Endothelial cell of umbilical vein (primary cell): ENCODE results near the gene CLTB. TPM values are rescaled to one million over a fixed set of nuclear protein-coding genes. Genes with fewer than 3 reads are reported as not detected.

Experiments used
- BruUV-seq: library from RNA; stranded (reverse); fragments of 400-500 nt; replicated peaks from 2 replicates; lab custom pipeline; 2021; lab: Mats Ljungman, UMichigan
- CTCF ChIA-PET: fragments of 300-600, 350-600 bp; sonication (Branson Sonifier 250); formaldehyde crosslinking; loops from one replicate; lab custom pipeline; 2021; ENCODE audit warnings: antibody characterized with exemption, inconsistent platforms; lab: Charles Lee
- POLR2A ChIA-PET: fragments of 300-600, 350-600 bp; sonication (Branson Sonifier 250); formaldehyde crosslinking; loops from one replicate; lab custom pipeline; 2021; ENCODE audit warnings: antibody characterized with exemption, inconsistent platforms; lab: Charles Lee
- DNase-seq: peaks from one replicate; pipeline ENCODE4 v3.0.0-alpha.2; 2011; ENCODE audit warnings: low read depth, low spot score
- FAIRE-seq: peaks from 2 replicates; lab custom pipeline; 2011; peaks lifted over from hg19 to GRCh38; lab: Jason Lieb, UNC
- H2AFZ ChIP-seq: 2 replicates; pipeline ENCODE4 v1.6.0; 2012; ENCODE audit warnings: low read depth, low read length, control low read depth, inconsistent platforms
- H3K27ac ChIP-seq: 2 replicates; pipeline ENCODE4 v1.5.1; 2011; ENCODE audit warnings: low read depth, mild to moderate bottlenecking, control low read depth, low read length, moderate library complexity; ENCODE audit not compliant: insufficient read depth
- H3K27me3 ChIP-seq, 2 experiments: 2 replicates each; pipeline versions ENCODE4 v1.6.0 to v1.6.1; 2011; ENCODE audit warnings: low read length in 2 of 2, mixed read lengths in 1 of 2; ENCODE audit not compliant: control insufficient read depth in 2 of 2, insufficient read depth in 2 of 2
- H3K36me3 ChIP-seq, 2 experiments: 2 replicates in 1 of 2; 3 replicates in 1 of 2; pipeline ENCODE4 v1.5.1; 2011; ENCODE audit warnings: low read length in 2 of 2, mild to moderate bottlenecking in 1 of 2, moderate library complexity in 1 of 2; ENCODE audit not compliant: control insufficient read depth in 2 of 2, insufficient read depth in 2 of 2; ENCODE audit errors: extremely low read depth in 1 of 2
- H3K4me1 ChIP-seq: 3 replicates; pipeline ENCODE4 v1.5.1; 2011; ENCODE audit warnings: mild to moderate bottlenecking, low read length; ENCODE audit not compliant: control insufficient read depth, insufficient read depth; ENCODE audit errors: extremely low read depth
- H3K4me2 ChIP-seq: 2 replicates; pipeline ENCODE4 v1.6.1; 2011; ENCODE audit warnings: low read length, control low read depth, mixed read lengths; ENCODE audit not compliant: insufficient read depth
- H3K4me3 ChIP-seq, 3 experiments: fragments of 200-600 bp in 1 of 3; sonication (generic), shearing (Covaris generic) in 1 of 3; replicated peaks in 1 of 3; 2 replicates each; pipeline ENCODE4 v1.5.1; 2011 to 2016; ENCODE audit warnings: control low read depth in 3 of 3, low read length in 3 of 3, mild to moderate bottlenecking in 2 of 3, inconsistent platforms in 1 of 3, low read depth in 1 of 3, moderate library complexity in 1 of 3; ENCODE audit not compliant: insufficient read depth in 1 of 3
- H3K79me2 ChIP-seq: 2 replicates; pipeline ENCODE4 v1.6.0; 2012; ENCODE audit warnings: low read length, inconsistent platforms; ENCODE audit not compliant: control insufficient read depth, insufficient read depth
- H3K9ac ChIP-seq: replicated peaks from 2 replicates; pipeline ENCODE3; 2011; ENCODE audit warnings: low read length, control low read depth; ENCODE audit not compliant: insufficient read depth; ENCODE audit errors: extremely low read depth
- H3K9me1 ChIP-seq: replicated peaks from 3 replicates; pipeline ENCODE4 v1.6.0; 2011; ENCODE audit warnings: mild to moderate bottlenecking, low read length; ENCODE audit not compliant: control insufficient read depth, insufficient read depth; ENCODE audit errors: extremely low read depth
- H3K9me3 ChIP-seq: replicated peaks from 2 replicates; pipeline ENCODE4 v1.5.1; 2012; ENCODE audit warnings: low read length, inconsistent platforms; ENCODE audit not compliant: control insufficient read depth, insufficient read depth
- H4K20me1 ChIP-seq: replicated peaks from 2 replicates; pipeline ENCODE3; 2011; ENCODE audit warnings: mild to moderate bottlenecking, low read length; ENCODE audit not compliant: control insufficient read depth, insufficient read depth; ENCODE audit errors: extremely low read depth
- EZH2 ChIP-seq: IDR thresholded peaks from 2 replicates; pipeline ENCODE4 v1.6.1; 2012; ENCODE audit warnings: borderline replicate concordance, low read depth, mild to moderate bottlenecking, moderate library complexity, low read length, inconsistent platforms; ENCODE audit not compliant: severe bottlenecking
- FOS ChIP-seq: IDR thresholded peaks from 2 replicates; pipeline ENCODE4 v1.6.1; 2011; ENCODE audit warnings: mild to moderate bottlenecking, low read length, moderate library complexity, borderline replicate concordance; ENCODE audit not compliant: insufficient read depth
- JUN ChIP-seq: IDR thresholded peaks from 2 replicates; pipeline ENCODE4 v1.6.1; 2011; ENCODE audit warnings: borderline replicate concordance, low read depth; ENCODE audit not compliant: insufficient read length, insufficient read depth
- MYC ChIP-seq: IDR thresholded peaks from one replicate; pipeline ENCODE4 v1.6.1; 2011; ENCODE audit warnings: mild to moderate bottlenecking, low read depth, low read length
- POLR2A ChIP-seq: IDR thresholded peaks from 2 replicates; pipeline ENCODE4 v1.6.1; 2012; ENCODE audit warnings: low read depth, mild to moderate bottlenecking, control low read depth, low read length
- POLR2AphosphoS5 ChIP-seq: IDR thresholded peaks from 2 replicates; pipeline ENCODE4 v1.6.1; 2012; ENCODE audit warnings: low read depth, mild to moderate bottlenecking, control low read depth, low read length, moderate library complexity; ENCODE audit not compliant: insufficient read depth
- dilution Hi-C: fragments of 300-500 bp; cut with MboI; formaldehyde crosslinking; loops from one replicate; pipeline ENCODE4 v1.15.0; 2019; ENCODE audit warnings: low sequenced_read_pairs; ENCODE audit not compliant: extremely low pct_ligation_motif_present
- intact Hi-C: fragments of 100-400 bp; cut with micrococcal nuclease; formaldehyde crosslinking; loops from one replicate; pipeline ENCODE4 v1.10.0; 2022
- polyA plus RNA-seq, 4 experiments: library from polyadenylated mRNA; depleted of rRNA in 3 of 4; stranded (reverse) in 3 of 4; unstranded in 1 of 4; fragments of >200 nt; gene quantifications; 2 replicates each; pipeline versions ENCODE4 v1.2.1 to v1.2.3, GENCODE V29; 2011 to 2012; ENCODE audit warnings: missing spikeins in 1 of 4
- total RNA-seq: library from RNA; stranded (reverse); gene quantifications from 2 replicates; pipeline ENCODE4 v1.2.3, GENCODE V29; 2021
- TF ChIP-seq, protein P1 (sequence below), 2 donors: IDR thresholded peaks; 1 replicate in 1 of 2; 2 replicates in 1 of 2; pipeline ENCODE4 v1.5.1; 2011; ENCODE audit warnings: low read length in 2 of 2, mild to moderate bottlenecking in 2 of 2, moderate library complexity in 2 of 2, control low read depth in 1 of 2, inconsistent platforms in 1 of 2, low read depth in 1 of 2; ENCODE audit not compliant: insufficient read depth in 1 of 2; ENCODE audit errors: extremely low read depth in 1 of 2
- TF ChIP-seq, protein P2 (sequence below): IDR thresholded peaks from 2 replicates; pipeline ENCODE4 v1.6.1; 2011; ENCODE audit not compliant: insufficient read depth, insufficient read length

Gene CLTB
- total and polyA plus RNA-seq, 2 donors (not counting 3 experiments of a cell fraction or from before 2014, with no cell fraction given): 73.2 to 111 TPM

DNA sequence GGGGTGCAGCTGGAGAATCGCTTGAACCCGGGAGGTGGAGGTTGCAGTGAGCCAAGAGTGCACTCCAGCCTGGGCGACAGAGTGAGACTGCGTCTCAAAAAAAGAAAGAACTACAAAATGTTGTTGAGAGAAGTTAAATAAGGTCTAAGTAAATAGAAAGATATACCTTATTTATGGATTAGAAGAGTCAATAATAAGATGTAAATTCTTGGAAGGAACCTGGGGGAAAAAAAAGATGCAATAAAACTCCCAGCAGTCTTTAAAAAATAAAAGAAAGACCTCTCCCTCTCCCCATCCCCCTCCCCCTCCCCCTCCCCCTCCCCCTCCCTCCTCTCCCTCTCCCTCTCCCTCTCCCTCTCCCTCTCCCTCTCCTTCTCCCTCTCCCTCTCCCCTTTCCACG is 16.4 kb upstream of the CLTB start:
- no peak overlapping the region for H2AFZ ChIP-seq
- no peak for DNase-seq
- intact Hi-C loops: no loop called here
- H4K20me1 ChIP-seq: no peaks in the 10 kb centered on the region
- dilution Hi-C loops: no loop called here
- ChIA-PET CTCF (no interaction called here), POLR2A (no interaction called here)
- peaks cover 12% of the 10 kb centered on the region for H3K4me1 ChIP-seq
- no peak overlapping the region for H3K27ac ChIP-seq
- no peaks in the 10 kb centered on the region for H3K27me3 ChIP-seq
- no peaks in the 10 kb centered on the region for H3K79me2 ChIP-seq
- no peaks in the 10 kb centered on the region for H3K9me3 ChIP-seq
- no TSS peak for BruUV-seq
- no peaks in the 10 kb centered on the region for H3K36me3 ChIP-seq
- H3K4me3 ChIP-seq: no peak overlapping the region
- TF ChIP-seq FOS (no peak), EZH2 (no peak)
- TF ChIP-seq, protein P1, sequence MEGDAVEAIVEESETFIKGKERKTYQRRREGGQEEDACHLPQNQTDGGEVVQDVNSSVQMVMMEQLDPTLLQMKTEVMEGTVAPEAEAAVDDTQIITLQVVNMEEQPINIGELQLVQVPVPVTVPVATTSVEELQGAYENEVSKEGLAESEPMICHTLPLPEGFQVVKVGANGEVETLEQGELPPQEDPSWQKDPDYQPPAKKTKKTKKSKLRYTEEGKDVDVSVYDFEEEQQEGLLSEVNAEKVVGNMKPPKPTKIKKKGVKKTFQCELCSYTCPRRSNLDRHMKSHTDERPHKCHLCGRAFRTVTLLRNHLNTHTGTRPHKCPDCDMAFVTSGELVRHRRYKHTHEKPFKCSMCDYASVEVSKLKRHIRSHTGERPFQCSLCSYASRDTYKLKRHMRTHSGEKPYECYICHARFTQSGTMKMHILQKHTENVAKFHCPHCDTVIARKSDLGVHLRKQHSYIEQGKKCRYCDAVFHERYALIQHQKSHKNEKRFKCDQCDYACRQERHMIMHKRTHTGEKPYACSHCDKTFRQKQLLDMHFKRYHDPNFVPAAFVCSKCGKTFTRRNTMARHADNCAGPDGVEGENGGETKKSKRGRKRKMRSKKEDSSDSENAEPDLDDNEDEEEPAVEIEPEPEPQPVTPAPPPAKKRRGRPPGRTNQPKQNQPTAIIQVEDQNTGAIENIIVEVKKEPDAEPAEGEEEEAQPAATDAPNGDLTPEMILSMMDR (IDR thresholded peaks at IDR 0.05; ENCODE audit: extremely low read depth in 1 of 2, insufficient read depth in 1 of 2, low read depth in 1 of 2, low read length in 2 of 2): no peak
- no peak for FAIRE-seq
- no peak overlapping the region for H3K9ac ChIP-seq
- H3K9me1 ChIP-seq: no peaks in the 10 kb centered on the region
- no peak overlapping the region for H3K4me2 ChIP-seq

DNA sequence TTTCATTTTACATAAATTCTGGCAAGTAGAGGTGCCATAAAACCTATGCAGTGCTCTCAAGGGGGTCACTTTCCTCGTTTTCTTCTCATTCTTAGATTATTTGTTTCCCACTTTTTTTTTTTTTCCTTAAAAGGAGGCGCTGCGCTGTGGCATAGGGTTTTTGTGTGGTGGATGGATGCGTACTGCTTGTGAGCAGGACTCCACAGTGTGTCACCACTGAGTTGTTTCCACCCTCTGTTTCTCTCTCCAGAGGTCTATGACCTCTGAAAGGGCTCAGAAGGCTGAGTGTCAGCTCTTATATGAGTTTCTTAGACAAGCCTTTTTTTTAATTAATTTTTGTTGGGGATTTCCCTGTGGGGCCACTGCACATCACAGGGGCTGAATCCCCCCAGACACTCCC is 13.6 kb upstream of the CLTB start:
- no peaks in the 10 kb centered on the region for H3K36me3 ChIP-seq
- peaks cover 11% of the 10 kb centered on the region for H3K4me1 ChIP-seq
- H3K9me3 ChIP-seq: no peaks in the 10 kb centered on the region
- TF ChIP-seq POLR2A: no peak
- TF ChIP-seq POLR2AphosphoS5: no peak
- no peak for TF ChIP-seq FOS
- TF ChIP-seq, protein P1 (IDR thresholded peaks at IDR 0.05; ENCODE audit: extremely low read depth in 1 of 2, insufficient read depth in 1 of 2, low read depth in 1 of 2, low read length in 2 of 2): no peak
- TF ChIP-seq JUN: no peak
- no peak for TF ChIP-seq MYC
- TF ChIP-seq, protein P2, sequence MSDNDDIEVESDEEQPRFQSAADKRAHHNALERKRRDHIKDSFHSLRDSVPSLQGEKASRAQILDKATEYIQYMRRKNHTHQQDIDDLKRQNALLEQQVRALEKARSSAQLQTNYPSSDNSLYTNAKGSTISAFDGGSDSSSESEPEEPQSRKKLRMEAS: no peak
- no peak for TF ChIP-seq EZH2
- intact Hi-C loops: no loop called here
- FAIRE-seq (no peak), DNase-seq (no peak)
- no TSS peak for BruUV-seq
- CTCF ChIA-PET: interaction anchor here (1.0 to 2.2 kb wide), 2 partner anchors 12 to 18 kb away, joined by 3 to 11 read pairs; partner anchors contain the start of gene FAF2
- H3K4me2 ChIP-seq: no peak overlapping the region
- no peaks in the 10 kb centered on the region for H4K20me1 ChIP-seq
- H2AFZ ChIP-seq: no peak overlapping the region
- H3K9me1 ChIP-seq: no peaks in the 10 kb centered on the region
- H3K79me2 ChIP-seq: no peaks in the 10 kb centered on the region
- dilution Hi-C loops: no loop called here
- no peak overlapping the region for H3K9ac ChIP-seq
- H3K4me3 ChIP-seq: no peak overlapping the region
- POLR2A ChIA-PET: interaction anchor here (1.0 kb wide), 1 partner anchor 18 kb away, joined by 3 read pairs; no protein-coding TSS in a partner anchor
- H3K27me3 ChIP-seq: no peaks in the 10 kb centered on the region
- H3K27ac ChIP-seq: no peak overlapping the region
